NOMO-1 treated with dmso at 0.1 percent for 144 hours (cell line): Measurements from ENCODE around the gene INTS7.
"Not testable (repeated sequence)": the region's sequence is repeated elsewhere in the genome, so short reads cannot be mapped to it uniquely, and the experiment has no call there.

Experiments used
- DNase-seq: peaks from one replicate; lab custom pipeline; 2025; ENCODE audit not compliant: unreplicated experiment; lab: John Stamatoyannopoulos, UW

The INTS7 gene

GRCh38 chr1:211978596-211978995 lies 56.8 kb downstream of the INTS7 start:
- no peak for DNase-seq

DNA sequence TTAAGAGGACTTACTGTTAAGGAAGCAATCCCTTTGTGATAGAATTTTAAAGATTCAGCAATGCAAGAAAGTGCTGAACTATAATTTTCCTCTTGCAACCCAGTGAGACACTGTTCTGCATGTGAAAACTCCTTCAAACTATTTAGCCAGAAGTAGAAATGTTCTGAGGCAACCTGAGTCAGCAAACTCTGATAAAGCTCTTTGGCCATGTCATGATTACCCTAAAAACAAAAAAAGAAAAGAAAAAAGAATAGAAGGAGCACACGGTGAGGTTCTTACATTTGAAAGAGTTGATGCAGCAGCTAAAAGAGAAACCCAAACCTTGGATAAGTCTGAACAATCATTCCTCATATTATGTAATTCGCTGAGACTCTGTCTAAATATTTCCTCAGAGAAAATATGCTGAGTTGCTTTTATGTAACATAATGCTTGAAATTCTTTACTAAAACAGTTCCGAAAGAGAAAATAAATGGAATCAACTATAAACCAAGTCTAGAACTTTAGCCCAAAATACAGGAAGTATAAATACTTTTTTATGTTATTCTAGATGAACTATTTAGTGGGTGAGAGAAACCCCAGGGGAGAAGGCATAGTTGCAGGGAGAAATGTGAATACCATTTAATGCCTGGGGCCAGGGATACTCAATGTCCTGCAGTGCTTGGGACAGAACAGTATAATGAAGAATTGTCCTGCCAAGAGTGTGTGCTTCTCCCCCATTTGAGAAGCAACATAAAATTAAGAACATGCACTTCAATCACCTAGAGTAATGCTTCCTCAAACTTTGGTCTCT lies 60.0 kb downstream of the INTS7 start:
- no peak for DNase-seq

DNA sequence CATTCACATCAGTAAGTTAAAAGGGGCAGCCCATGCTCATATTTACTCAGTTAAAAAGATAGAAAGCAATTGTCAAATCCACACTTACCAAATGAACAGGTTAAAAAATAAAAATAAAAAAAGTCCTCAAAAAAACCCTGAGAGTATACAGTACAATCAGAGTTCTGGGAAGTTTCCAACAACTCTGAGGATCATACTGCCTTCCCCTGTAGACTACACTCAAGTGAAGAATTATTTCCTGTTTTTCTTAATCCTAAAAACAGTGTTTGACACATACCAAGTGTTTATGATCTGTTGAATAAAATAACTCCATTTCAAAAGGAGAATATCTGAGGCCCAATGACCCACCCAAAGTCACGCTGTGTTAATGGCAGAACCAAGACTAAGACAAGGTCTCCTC lies 61.8 kb downstream of the INTS7 start:
- DNase-seq: no peak

DNA sequence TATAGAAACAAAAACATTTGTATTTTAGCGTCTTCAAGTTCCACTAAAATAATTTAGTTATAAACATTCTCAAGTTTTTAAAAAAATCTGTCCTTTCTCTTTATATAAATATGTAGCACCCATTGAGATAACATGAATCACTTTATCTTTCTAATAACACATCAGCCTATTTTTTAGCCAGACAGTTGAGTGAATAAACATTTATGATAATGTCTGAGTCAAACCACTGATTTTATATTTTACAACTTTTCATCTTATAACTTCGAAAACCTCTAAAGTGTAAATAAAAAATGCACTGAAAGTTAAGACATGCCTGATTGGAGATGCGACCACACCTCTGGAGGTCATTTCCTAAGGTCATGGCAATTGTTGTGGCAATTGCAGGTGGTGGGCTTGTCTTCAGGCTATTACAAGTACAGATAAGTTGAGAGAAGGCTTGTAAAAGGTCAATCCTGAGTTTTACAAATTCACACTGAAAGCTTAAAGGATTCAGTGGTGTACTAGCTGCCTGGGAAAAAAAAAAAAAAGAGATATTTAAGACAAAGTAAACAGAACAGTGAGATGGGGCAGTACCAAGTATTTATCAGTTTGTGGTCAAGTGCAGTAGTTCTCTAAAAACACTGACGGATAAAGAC lies 67.0 kb downstream of the INTS7 start:
- no peak for DNase-seq

GRCh38 chr1:211967704-211968103 lies 67.7 kb downstream of the INTS7 start:
- no peak for DNase-seq

DNA sequence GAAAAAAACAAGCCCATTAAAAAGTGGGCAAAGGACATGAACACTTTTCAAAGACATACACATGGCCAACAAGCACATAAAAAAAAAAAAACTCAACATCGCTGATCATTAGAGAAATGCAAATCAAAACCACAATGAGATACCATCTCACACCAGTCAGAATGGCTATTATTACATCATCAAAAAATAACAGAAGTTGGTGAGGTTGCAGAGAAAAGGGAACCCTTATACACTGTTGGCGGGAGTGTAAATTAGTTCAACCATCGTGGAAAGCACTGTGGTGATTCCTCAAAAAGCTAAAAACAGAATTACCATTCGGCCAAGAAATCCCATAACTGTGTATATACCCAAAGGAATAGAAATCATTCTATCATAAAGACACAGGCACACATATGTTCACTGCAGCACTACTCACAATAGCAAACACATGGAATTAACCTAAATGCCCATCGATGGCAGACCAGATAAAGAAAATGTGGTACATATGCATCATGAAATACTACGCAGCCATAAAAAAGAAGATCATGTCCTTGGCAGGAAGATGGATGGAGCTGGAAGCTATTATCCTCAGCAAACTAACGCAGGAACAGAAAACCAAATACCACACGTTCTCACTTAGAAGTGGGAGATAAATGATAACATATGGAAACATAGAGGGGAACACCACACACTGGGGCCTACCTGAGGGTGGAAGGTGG lies 70.1 kb downstream of the INTS7 start:
- peak; percentile 0 for DNase-seq

- DNase-seq: no peak
Observed at GRCh38 chr1:211959680-211960079, 75.7 kb downstream of the INTS7 start.

GRCh38 chr1:211959221-211959620 lies 76.1 kb downstream of the INTS7 start:
- DNase-seq: no peak

DNA sequence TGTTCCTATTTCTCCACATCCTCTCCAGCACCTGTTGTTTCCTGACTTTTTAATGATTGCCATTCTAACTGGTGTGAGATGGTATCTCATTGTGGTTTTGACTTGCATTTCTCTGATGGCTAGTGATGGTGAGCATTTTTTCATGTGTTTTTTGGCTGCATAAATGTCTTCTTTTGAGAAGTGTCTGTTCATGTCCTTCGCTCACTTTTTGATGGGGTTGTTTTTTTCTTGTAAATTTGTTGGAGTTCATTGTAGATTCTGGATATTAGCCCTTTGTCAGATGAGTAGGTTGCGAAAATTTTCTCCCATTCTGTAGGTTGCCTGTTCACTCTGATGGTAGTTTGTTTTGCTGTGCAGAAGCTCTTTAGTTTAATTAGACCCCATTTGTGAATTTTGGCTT lies 81.3 kb downstream of the INTS7 start:
- not testable (repeated sequence) for DNase-seq

- DNase-seq: not testable (repeated sequence)
Observed at GRCh38 chr1:211953543-211953942, 81.8 kb downstream of the INTS7 start.

- DNase-seq: no peak
Observed at GRCh38 chr1:211952299-211952698, 83.1 kb downstream of the INTS7 start.

DNA sequence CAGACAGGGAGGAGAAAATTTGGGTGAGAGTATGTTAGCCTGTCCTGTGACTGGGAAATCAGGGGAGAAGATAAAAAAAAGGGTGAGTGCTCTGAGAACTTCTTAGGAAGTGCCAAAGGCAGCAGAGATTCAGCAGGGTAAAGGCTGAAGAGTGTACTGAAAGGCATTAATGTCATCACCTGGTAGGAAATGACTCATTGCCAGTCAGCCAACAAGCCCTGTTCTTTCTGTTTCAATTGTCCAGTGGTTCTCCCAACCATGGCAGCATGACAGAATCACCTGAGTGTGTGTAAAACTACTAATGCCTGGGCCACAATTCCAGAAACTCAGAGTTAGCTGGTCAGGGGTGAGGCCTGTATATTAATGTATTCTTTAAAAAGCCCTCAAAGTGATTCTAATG lies 83.5 kb downstream of the INTS7 start:
- no peak for DNase-seq

GRCh38 chr1:211948377-211948776 lies 87.0 kb downstream of the INTS7 start:
- no peak for DNase-seq

DNA sequence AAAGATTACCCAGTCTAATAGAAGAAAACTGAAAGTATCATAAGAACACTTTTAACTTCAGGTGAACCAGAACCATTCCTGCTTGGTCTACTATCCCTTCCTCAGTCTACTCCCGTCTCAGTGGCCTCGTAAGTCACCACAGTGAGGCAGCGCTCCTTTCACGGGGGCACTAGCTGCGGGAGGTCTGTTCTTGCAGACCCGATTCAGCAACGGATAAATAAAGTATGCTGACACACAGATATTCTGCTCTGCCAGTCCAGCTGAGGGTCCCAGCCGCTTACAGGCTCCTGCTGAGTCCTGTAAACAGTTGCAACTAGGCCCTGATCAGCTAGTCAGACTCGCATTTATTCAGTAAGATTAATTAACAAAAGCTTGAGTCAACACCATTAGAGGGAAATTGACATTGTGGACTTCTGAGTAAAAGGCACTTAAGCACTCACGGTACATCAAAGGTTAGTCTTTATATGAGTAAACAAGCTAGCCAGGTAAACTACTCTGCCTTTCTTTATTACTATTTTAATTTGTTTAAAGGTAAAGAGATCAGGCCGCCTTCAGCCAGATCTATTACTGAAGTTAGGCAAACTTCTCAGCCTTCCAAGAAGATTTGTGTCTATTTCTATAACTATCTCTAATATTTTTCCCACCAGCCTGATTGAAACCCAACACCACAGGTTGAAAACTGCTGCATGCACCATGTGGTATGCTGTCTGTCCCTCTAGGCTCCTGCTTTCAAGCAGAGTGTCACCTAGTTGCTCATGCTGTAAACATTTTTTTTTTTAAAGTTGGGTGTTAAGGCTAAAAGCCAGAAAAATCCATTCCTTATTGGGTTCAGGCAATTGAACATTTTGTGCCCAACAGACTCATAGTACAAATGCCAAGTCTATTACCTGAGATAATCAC lies 87.7 kb downstream of the INTS7 start:
- no peak for DNase-seq

DNA sequence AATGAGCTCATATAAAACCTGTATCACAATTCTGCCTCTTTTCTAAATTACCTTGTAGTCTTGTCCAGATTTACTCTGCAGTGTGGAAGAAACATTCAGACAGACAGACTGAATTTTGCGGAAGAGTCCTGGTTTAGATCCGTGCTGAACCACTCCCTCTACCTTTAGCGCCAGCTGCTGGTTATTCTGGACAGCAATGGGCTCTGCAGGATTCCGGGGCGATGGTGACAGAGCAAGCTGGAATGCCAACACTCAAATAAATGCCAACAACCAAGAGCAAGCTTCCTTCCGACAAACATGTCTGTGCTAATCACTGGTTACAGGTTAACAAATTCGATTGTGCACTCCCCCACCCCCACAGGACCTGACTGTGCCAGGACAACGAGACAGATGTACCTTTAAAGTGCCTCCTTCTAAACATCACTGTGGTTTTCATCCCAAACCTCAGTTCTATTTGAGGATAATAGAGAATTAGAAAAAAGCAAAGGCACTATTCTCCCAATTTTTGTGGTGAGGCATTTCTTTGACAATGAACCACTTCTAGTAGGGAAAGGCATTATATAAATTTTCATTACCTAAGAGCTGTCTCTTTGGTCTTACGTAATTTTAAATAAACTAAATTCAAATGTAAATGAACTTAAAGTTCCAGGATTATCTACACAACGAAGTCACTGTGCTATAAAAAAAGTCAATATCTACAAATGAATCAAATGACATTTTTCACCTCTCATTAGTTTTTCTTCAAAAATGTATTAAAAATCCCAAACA lies 90.4 kb downstream of the INTS7 start:
- no peak for DNase-seq

DNA sequence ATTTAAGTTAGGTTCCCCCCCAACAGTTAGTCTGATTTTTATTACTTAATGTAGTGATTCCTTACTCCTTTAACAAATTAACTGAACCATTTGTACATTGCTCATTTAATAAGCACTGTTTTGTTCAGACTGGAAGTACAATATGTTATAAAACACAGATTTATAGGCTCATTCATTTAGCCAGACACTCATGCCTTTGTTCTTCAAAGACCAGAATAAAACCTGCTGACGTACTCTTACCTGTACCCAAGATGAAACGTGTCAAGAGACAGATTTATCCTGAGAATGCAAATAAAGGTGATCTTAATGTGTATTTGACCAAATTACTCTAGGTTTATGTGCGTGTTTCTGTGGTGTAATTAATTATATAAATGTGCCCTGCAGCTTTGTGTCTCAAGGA lies 92.8 kb downstream of the INTS7 start:
- DNase-seq: no peak

DNA sequence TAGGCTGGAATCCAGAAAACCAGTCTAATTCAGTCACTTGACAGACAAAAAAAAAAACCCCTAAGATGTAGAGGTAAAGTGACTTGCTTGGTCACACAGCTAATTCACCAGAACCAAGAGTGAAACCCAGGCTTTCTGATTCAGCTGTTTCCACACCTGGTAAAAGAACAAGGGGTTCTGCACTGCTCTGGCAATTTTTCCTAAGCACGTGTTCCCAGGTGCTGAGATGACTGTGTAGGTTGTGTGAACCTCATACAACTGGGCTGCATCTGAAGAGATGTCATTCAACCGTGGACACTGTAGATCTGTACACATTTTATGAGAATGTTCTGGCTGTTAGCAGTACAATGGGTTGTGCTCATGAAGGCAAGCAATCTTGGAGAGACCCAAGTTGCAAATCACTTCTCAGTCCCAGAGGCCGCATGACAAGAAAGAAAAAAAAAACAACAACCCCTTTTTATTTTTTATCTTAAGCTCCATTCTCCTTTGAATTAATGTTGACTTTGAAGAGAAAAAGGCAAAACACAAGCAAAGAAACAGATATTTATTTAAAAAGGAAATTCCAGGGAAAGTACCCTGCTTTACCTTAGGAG lies 95.4 kb downstream of the INTS7 start:
- no peak for DNase-seq

GRCh38 chr1:211938561-211938997 lies 96.8 kb downstream of the INTS7 start:
- no peak for DNase-seq

GRCh38 chr1:211937422-211937821 lies 97.9 kb downstream of the INTS7 start:
- not testable (repeated sequence) for DNase-seq

GRCh38 chr1:211935448-211935970 lies 99.8 kb downstream of the INTS7 start:
- DNase-seq: no peak
